DND-41 (cell line): ENCODE results near the gene HTRA1.

Experiments
- ATAC-seq: fragments of 200-7000 bp; cut with Tn5 transposase; 3 replicates; pipeline ENCODE4 v1.9.1; 2021; ENCODE audit warnings: low read depth; ENCODE audit not compliant: insufficient read depth
- DNase-seq: peaks from one replicate; pipeline ENCODE4 v3.0.0-alpha.2; 2020
- H2AFZ ChIP-seq: 2 replicates; pipeline ENCODE4 v1.6.0; 2012; ENCODE audit warnings: low read depth, low read length
- H3K27ac ChIP-seq: 2 replicates; pipeline ENCODE4 v1.5.1; 2012; ENCODE audit warnings: low read length, inconsistent platforms
- H3K27me3 ChIP-seq: fragments of 200-600 bp; sonication (generic); 2 replicates; pipeline ENCODE4 v1.6.0; 2012; ENCODE audit warnings: low read length, mild to moderate bottlenecking, inconsistent platforms; ENCODE audit not compliant: insufficient read depth, poor library complexity
- H3K36me3 ChIP-seq: 2 replicates; pipeline ENCODE4 v1.5.1; 2012; ENCODE audit warnings: low read length, inconsistent platforms; ENCODE audit not compliant: insufficient read depth
- H3K4me1 ChIP-seq: 2 replicates; pipeline ENCODE4 v1.5.1; 2012; ENCODE audit warnings: mild to moderate bottlenecking, low read length; ENCODE audit not compliant: insufficient read depth
- H3K4me2 ChIP-seq: 2 replicates; pipeline ENCODE4 v1.6.0; 2012; ENCODE audit warnings: mild to moderate bottlenecking, moderate library complexity, low read length, inconsistent platforms; ENCODE audit not compliant: insufficient read depth
- H3K4me3 ChIP-seq, 2 experiments: fragments of 200-600 bp in 1 of 2; shearing (Covaris generic) in 1 of 2; 2 replicates each; pipeline ENCODE4 v1.5.1; 2012 to 2016; ENCODE audit warnings: inconsistent platforms in 2 of 2, low read length in 2 of 2, mild to moderate bottlenecking in 2 of 2, low read depth in 1 of 2, moderate library complexity in 1 of 2
- H3K79me2 ChIP-seq: 2 replicates; pipeline ENCODE4 v1.6.0; 2012; ENCODE audit warnings: low read length, inconsistent platforms; ENCODE audit not compliant: insufficient read depth
- H3K9ac ChIP-seq: 2 replicates; pipeline ENCODE4 v1.6.0; 2012; ENCODE audit warnings: low read depth, mild to moderate bottlenecking, inconsistent platforms, low read length, moderate library complexity
- H3K9me3 ChIP-seq: 2 replicates; pipeline ENCODE4 v1.5.1; 2012; ENCODE audit warnings: low read length, moderate library complexity, mild to moderate bottlenecking, inconsistent platforms; ENCODE audit not compliant: insufficient read depth, severe bottlenecking
- H4K20me1 ChIP-seq: 2 replicates; pipeline ENCODE4 v1.6.0; 2012; ENCODE audit warnings: low read length; ENCODE audit not compliant: insufficient read depth
- EZH2 ChIP-seq: IDR thresholded peaks from 3 replicates; pipeline ENCODE4 v1.6.1; 2012; ENCODE audit warnings: borderline replicate concordance, low read depth, mild to moderate bottlenecking, moderate library complexity, low read length, inconsistent platforms; ENCODE audit not compliant: severe bottlenecking
- TF ChIP-seq, protein P1 (sequence below): IDR thresholded peaks from 2 replicates; pipeline ENCODE4 v1.5.1; 2012; ENCODE audit warnings: borderline replicate concordance, low read length, moderate library complexity, mild to moderate bottlenecking; ENCODE audit not compliant: poor library complexity, severe bottlenecking; ENCODE audit errors: extremely low read depth

Gene HTRA1

GRCh38 chr10:122419876-122420623 lies 41.3 kb upstream of the HTRA1 start:
- Histone ChIP-seq H3K9ac (no peak overlapping the region), H3K27ac (no peak overlapping the region), H3K27me3 (no peaks in the 10 kb centered on the region), H3K4me2 (no peak overlapping the region), H3K36me3 (peaks cover 26% of the 10 kb centered on the region), H4K20me1 (no peaks in the 10 kb centered on the region), H3K4me3 (no peak overlapping the region), H3K9me3 (no peaks in the 10 kb centered on the region), H2AFZ (no peak overlapping the region), H3K4me1 (peaks cover 12% of the 10 kb centered on the region), H3K79me2 (no peaks in the 10 kb centered on the region)
- no peak for TF ChIP-seq EZH2
- TF ChIP-seq, protein P1, sequence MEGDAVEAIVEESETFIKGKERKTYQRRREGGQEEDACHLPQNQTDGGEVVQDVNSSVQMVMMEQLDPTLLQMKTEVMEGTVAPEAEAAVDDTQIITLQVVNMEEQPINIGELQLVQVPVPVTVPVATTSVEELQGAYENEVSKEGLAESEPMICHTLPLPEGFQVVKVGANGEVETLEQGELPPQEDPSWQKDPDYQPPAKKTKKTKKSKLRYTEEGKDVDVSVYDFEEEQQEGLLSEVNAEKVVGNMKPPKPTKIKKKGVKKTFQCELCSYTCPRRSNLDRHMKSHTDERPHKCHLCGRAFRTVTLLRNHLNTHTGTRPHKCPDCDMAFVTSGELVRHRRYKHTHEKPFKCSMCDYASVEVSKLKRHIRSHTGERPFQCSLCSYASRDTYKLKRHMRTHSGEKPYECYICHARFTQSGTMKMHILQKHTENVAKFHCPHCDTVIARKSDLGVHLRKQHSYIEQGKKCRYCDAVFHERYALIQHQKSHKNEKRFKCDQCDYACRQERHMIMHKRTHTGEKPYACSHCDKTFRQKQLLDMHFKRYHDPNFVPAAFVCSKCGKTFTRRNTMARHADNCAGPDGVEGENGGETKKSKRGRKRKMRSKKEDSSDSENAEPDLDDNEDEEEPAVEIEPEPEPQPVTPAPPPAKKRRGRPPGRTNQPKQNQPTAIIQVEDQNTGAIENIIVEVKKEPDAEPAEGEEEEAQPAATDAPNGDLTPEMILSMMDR: no peak
- ATAC-seq (no peak), DNase-seq (no peak)

DNA sequence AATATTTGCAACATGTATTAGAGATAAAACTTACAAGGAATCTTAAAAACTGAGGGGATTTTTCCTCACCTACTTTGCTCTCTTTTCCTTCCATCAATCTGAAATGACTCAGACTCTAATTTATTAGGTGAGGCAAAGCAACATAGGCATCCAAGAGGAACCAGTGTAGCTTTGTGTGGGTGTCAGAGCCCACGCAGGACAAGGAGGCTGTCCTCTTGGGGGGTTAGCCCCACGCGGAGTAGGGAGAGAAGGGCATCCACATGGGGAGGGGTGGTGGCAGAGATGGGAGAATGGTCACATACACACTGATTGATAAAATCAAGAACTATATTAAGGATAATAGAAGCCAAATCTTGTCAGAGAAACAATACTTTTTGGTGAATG lies 40.7 kb upstream of the HTRA1 start:
- no peaks in the 10 kb centered on the region for H3K27me3 ChIP-seq
- H3K9ac ChIP-seq: no peak overlapping the region
- DNase-seq: no peak
- H3K9me3 ChIP-seq: no peaks in the 10 kb centered on the region
- H3K36me3 ChIP-seq: peaks cover 26% of the 10 kb centered on the region
- no peak overlapping the region for H3K4me3 ChIP-seq
- H4K20me1 ChIP-seq: no peaks in the 10 kb centered on the region
- H2AFZ ChIP-seq: no peak overlapping the region
- H3K4me1 ChIP-seq: peaks cover 12% of the 10 kb centered on the region
- no peak for TF ChIP-seq EZH2
- TF ChIP-seq, protein P1: no peak
- H3K27ac ChIP-seq: no peak overlapping the region
- no peaks in the 10 kb centered on the region for H3K79me2 ChIP-seq
- no peak for ATAC-seq
- no peak overlapping the region for H3K4me2 ChIP-seq

GRCh38 chr10:122421054-122421625 lies 40.2 kb upstream of the HTRA1 start:
- H3K27ac ChIP-seq: no peak overlapping the region
- TF ChIP-seq, protein P1: no peak
- no peaks in the 10 kb centered on the region for H3K27me3 ChIP-seq
- H3K36me3 ChIP-seq: peaks cover 21% of the 10 kb centered on the region
- ATAC-seq (no peak), DNase-seq (no peak)
- H4K20me1 ChIP-seq: no peaks in the 10 kb centered on the region
- no peak overlapping the region for H3K9ac ChIP-seq
- no peak overlapping the region for H3K4me3 ChIP-seq
- H3K4me1 ChIP-seq: peaks cover 8% of the 10 kb centered on the region
- no peak overlapping the region for H3K4me2 ChIP-seq
- no peaks in the 10 kb centered on the region for H3K9me3 ChIP-seq
- no peak overlapping the region for H2AFZ ChIP-seq
- no peaks in the 10 kb centered on the region for H3K79me2 ChIP-seq
